WERI-Rb-1 (cell line): ENCODE results near the gene SFN.

Source experiments
- DNase-seq: peaks from one replicate; pipeline ENCODE4 v3.0.0-alpha.2; 2020
- H3K27ac ChIP-seq: fragments of 250-450 bp; sonication (Bioruptor Pico); 2 replicates; pipeline ENCODE4 v1.5.1; 2020; ENCODE audit warnings: mild to moderate bottlenecking, moderate library complexity
- H3K27me3 ChIP-seq: fragments of 250-450 bp; sonication (Bioruptor Pico); 2 replicates; pipeline ENCODE4 v1.5.1; 2021; ENCODE audit warnings: mild to moderate bottlenecking, low read depth, moderate library complexity; ENCODE audit not compliant: insufficient read depth, severe bottlenecking
- H3K36me3 ChIP-seq: fragments of 250-450 bp; sonication (Bioruptor Pico); 2 replicates; pipeline ENCODE4 v1.5.1; 2020; ENCODE audit warnings: mild to moderate bottlenecking, moderate library complexity
- H3K4me3 ChIP-seq: 2 replicates; pipeline ENCODE4 v1.5.1; 2011; ENCODE audit warnings: low read depth, mild to moderate bottlenecking, control low read depth, low read length
- H3K9me3 ChIP-seq: fragments of 250-450 bp; sonication (Bioruptor Pico); 2 replicates; pipeline ENCODE4 v1.5.1; 2021; ENCODE audit warnings: mild to moderate bottlenecking, moderate library complexity; ENCODE audit not compliant: severe bottlenecking
- CTCF ChIP-seq: IDR thresholded peaks from 2 replicates; pipeline ENCODE4 v1.5.1; 2011; ENCODE audit warnings: low read depth, mild to moderate bottlenecking, control low read depth, inconsistent platforms, low read length

The SFN gene

GRCh38 chr1:26848941-26849774 lies 13.8 kb upstream of the SFN start:
- no peak for DNase-seq
- no peak overlapping the region for H3K4me3 ChIP-seq
- H3K27ac ChIP-seq, result no peak overlapping the region
- H3K27me3 ChIP-seq, result no peaks in the 10 kb centered on the region
- no peaks in the 10 kb centered on the region for H3K9me3 ChIP-seq
- peaks cover 58% of the 10 kb centered on the region for H3K36me3 ChIP-seq
- no peak for TF ChIP-seq CTCF

GRCh38 chr1:26851106-26851684 lies 11.8 kb upstream of the SFN start:
- Histone ChIP-seq H3K27me3 (no peaks in the 10 kb centered on the region), H3K36me3 (peaks cover 62% of the 10 kb centered on the region), H3K4me3 (no peak overlapping the region), H3K9me3 (no peaks in the 10 kb centered on the region), H3K27ac (no peak overlapping the region)
- peak; percentile 26 for DNase-seq
- peak; percentile 56 for TF ChIP-seq CTCF

- no peaks in the 10 kb centered on the region for H3K9me3 ChIP-seq
- DNase-seq, result no peak
- H3K4me3 ChIP-seq, result no peak overlapping the region
- no peak for TF ChIP-seq CTCF
- H3K27ac ChIP-seq, result no peak overlapping the region
- H3K36me3 ChIP-seq, result peaks cover 57% of the 10 kb centered on the region
- H3K27me3 ChIP-seq, result no peaks in the 10 kb centered on the region
Measured at GRCh38 chr1:26852701-26853100, 10.2 kb upstream of the SFN start.

GRCh38 chr1:26853156-26853555 lies 9.8 kb upstream of the SFN start:
- no peak overlapping the region for H3K4me3 ChIP-seq
- DNase-seq, result peak; percentile 93
- TF ChIP-seq CTCF, result peak; percentile 90
- H3K27me3 ChIP-seq, result no peaks in the 10 kb centered on the region
- H3K36me3 ChIP-seq, result peaks cover 57% of the 10 kb centered on the region
- H3K27ac ChIP-seq, result no peak overlapping the region
- H3K9me3 ChIP-seq, result no peaks in the 10 kb centered on the region

- H3K27me3 ChIP-seq, result no peaks in the 10 kb centered on the region
- no peak for TF ChIP-seq CTCF
- peaks cover 57% of the 10 kb centered on the region for H3K36me3 ChIP-seq
- no peak for DNase-seq
- no peak overlapping the region for H3K27ac ChIP-seq
- no peak overlapping the region for H3K4me3 ChIP-seq
- no peaks in the 10 kb centered on the region for H3K9me3 ChIP-seq
Measured at GRCh38 chr1:26853600-26853999, 9.3 kb upstream of the SFN start.
